ENCODE measurements around the gene PRR9. TPM values are rescaled to one million over a fixed set of nuclear protein-coding genes. Genes with fewer than 3 reads are reported as not detected.

Gene PRR9
- total RNA-seq, 4 donors from 2014 or later = not detected

DNA sequence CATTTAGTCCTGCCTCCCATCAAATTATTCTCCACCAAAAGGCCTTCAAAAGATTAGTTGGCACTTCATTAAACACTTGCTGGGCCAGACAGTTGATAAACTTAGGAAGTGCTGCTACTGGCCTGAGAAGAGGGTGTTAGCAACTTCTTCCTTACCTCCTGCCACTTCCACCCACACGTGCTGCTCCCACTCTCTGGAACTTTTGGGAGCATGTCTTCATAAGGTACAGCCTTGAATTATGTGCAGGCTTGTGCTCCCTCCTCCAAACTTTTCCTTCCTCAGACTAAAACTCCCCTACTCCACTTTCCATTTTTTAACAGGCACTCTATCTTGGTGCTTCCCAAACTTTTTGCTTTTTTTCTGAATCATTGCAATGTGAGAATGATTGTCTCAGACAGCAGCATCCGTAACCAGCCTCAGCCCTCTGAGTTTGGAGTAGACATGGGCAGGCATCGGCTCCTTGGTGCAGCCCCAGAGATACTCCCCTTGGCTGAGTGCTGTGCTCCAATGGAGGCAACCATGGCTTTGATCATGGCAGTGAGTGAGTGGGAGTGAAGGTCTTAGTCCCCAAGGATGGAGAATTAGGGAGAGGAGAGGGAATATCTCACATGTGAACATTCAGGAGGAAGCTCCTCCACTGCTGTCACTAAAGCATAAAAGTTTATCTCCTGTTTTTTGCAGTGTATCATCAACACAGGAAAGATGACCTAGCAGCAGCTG is 22.9 kb upstream of the PRR9 start:
- TF ChIP-seq, protein P1, sequence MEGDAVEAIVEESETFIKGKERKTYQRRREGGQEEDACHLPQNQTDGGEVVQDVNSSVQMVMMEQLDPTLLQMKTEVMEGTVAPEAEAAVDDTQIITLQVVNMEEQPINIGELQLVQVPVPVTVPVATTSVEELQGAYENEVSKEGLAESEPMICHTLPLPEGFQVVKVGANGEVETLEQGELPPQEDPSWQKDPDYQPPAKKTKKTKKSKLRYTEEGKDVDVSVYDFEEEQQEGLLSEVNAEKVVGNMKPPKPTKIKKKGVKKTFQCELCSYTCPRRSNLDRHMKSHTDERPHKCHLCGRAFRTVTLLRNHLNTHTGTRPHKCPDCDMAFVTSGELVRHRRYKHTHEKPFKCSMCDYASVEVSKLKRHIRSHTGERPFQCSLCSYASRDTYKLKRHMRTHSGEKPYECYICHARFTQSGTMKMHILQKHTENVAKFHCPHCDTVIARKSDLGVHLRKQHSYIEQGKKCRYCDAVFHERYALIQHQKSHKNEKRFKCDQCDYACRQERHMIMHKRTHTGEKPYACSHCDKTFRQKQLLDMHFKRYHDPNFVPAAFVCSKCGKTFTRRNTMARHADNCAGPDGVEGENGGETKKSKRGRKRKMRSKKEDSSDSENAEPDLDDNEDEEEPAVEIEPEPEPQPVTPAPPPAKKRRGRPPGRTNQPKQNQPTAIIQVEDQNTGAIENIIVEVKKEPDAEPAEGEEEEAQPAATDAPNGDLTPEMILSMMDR (IDR thresholded peaks at IDR 0.05; ENCODE audit: low read depth) = no peak

DNA sequence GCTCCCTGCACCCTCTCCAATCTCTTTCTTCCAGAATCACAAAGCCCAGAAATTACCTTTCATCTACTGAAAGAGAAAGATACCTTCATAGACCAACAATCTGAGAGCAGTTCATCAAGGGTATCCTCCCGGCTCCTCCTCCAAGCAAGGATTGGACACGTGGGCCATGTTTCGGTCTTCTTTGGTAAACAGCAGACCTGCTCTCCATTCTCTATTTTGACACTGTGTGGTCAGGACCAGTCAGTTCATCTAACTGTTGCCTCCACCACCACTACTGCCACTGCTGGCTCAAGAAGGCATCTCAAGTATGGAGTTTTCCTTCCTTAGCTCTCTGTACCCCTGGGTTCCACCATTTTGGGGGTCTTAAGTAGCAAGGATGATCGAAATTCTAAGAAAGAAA is 22.2 kb upstream of the PRR9 start:
- TF ChIP-seq, protein P1 (IDR thresholded peaks at IDR 0.05; ENCODE audit: low read depth) = no peak

DNA sequence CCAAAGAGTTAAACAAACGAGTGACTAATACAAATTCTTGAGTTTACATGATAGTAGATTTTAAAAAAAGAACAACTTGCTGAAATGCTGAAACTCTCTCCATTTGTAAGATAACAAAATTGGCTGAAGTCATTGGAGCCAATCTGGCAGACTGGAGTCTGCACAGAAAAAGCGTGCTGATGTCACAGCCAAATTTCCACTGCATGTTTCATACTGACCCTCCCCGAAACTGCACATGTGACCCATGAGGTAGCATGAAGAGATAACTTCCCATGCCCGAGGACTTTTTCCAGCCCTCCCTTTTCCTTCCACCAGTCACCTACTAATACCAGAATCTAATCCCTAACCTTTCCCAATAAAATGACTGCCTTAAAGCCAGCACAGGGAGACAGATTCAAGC is 15.4 kb upstream of the PRR9 start:
- TF ChIP-seq, protein P1 (IDR thresholded peaks at IDR 0.05; ENCODE audit: low read depth) = no peak

DNA sequence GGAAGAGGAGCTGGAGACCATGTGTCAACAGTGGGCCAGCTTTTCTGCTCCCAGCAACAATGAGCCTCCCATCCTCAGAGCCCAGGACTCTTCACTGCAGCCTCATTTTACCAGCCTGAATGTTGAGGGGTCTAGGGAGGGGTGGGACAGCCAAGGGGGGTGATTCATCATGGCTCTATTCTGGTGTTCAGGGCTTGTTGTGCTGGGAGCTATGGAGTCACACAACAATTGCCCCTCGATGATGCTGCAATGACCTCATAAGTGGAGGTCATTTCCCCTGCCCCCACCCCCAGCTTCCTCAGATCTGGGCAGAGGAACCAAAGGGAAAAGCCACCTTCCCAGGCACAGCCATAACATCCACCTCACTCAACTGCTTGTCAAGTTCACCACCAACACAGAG is 14.3 kb upstream of the PRR9 start, which contains the start of gene LELP1:
LELP1 (plus strand) TSS at position 301 of the 400 bp plus-strand sequence. CDS start 1,278 bp downstream, outside the sequence.
- TF ChIP-seq, protein P1 (IDR thresholded peaks at IDR 0.05; ENCODE audit: low read depth) = no peak

DNA sequence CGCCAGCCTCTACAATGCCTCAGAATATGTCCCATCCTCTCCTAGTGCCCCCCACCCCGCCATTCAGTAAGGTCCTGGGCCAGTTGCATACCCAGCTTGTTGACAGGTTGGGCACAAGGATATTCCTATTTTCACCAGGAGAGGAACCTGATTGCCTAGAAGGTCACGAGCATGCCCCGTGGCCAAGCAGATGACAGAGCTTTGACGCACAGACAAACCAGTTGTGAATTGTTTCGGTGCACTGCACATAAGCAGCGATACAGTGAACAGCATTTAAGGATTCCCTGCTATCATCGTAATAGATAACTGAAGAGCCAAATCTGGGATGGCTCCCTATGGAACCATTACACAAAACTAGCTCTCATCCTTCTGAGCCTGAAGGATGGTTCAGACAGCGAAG is 10.8 kb upstream of the PRR9 start:
- TF ChIP-seq, protein P1 (IDR thresholded peaks at IDR 0.05; ENCODE audit: low read depth) = no peak

DNA sequence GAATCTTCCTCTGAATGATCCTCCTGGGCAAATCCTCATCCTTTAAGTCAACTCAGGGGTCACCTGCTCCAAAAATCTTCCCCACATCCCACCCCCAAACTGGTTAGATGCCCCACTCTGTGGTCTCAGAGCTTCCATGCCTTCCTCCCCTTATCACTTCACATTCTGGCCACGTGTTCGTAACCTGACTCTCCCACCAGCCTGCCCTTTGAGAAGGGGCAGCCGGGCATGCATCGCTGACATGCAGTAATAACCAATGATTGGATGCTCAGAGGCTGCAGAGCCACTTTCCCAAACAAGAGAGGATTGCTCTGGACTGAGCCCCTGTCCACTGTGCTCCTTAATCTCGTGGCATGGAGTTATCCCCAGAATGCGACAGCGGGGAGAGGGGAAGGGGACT is 7.2 kb upstream of the PRR9 start:
- TF ChIP-seq, protein P1 (IDR thresholded peaks at IDR 0.05; ENCODE audit: low read depth) = no peak

DNA sequence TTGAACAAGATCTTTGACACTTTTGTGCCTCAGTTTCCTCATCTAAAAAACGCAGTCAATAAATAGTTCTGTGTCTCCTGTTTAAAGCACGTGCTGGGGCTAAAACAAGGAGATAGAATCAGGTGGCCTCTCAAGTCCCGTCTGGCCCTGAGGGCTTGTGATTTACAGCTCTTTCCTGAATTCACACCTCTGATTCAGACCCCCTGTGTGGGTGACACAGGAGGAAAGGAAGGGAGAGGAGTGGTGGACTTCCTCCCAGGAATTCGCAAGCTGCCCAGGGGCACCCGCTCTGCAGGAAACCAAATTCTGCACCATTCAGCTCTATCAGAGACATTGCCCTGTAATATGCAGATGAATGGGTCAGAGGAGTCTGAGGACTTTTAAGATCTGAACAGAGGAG is 5.2 kb upstream of the PRR9 start:
- TF ChIP-seq, protein P1 (IDR thresholded peaks at IDR 0.05; ENCODE audit: low read depth) = no peak
